DOHH2 (cell line): ENCODE results near the gene MAB21L3.

Experiments used
- EZH2phosphoT487 ChIP-seq: fragments of 200-600 bp; sonication (generic); IDR thresholded peaks from 2 replicates; pipeline ENCODE4 v1.6.1; 2017; ENCODE audit warnings: borderline replicate concordance, mild to moderate bottlenecking, antibody characterized with exemption, low read length, moderate library complexity, mixed read lengths
- TF ChIP-seq, protein P1 (sequence below): fragments of 200-600 bp; sonication (generic); IDR thresholded peaks from one replicate; pipeline ENCODE4 v1.5.1; 2014; ENCODE audit warnings: antibody characterized with exemption, mild to moderate bottlenecking, low read depth, low read length; ENCODE audit not compliant: poor library complexity, severe bottlenecking

DNA sequence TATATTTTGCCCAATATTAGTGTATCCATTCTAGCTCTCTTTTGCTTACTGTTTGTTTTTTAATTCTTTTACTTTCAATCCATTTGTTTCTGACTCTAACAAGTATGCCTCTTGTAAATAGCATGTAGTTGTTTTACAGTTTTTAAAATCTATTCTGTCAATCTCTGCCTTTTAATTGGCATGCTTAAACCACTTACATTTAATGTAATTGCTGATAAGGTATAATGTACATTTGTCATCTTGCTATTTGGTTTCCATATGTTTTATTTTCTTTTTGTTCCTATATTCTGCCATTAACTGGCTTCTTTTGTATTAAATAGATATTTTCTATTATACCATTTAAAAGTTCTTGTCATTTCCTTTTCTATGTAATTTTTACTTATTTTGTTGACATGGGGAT lies 16.2 kb upstream of the MAB21L3 start:
- TF ChIP-seq, protein P1, sequence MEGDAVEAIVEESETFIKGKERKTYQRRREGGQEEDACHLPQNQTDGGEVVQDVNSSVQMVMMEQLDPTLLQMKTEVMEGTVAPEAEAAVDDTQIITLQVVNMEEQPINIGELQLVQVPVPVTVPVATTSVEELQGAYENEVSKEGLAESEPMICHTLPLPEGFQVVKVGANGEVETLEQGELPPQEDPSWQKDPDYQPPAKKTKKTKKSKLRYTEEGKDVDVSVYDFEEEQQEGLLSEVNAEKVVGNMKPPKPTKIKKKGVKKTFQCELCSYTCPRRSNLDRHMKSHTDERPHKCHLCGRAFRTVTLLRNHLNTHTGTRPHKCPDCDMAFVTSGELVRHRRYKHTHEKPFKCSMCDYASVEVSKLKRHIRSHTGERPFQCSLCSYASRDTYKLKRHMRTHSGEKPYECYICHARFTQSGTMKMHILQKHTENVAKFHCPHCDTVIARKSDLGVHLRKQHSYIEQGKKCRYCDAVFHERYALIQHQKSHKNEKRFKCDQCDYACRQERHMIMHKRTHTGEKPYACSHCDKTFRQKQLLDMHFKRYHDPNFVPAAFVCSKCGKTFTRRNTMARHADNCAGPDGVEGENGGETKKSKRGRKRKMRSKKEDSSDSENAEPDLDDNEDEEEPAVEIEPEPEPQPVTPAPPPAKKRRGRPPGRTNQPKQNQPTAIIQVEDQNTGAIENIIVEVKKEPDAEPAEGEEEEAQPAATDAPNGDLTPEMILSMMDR, result no peak
- TF ChIP-seq EZH2phosphoT487, result no peak
